HG03457 (cell line): ENCODE measurements around the gene EXOC3L2.

Source experiments
- ATAC-seq: cut with Tn5 transposase; IDR thresholded peaks from one replicate; pipeline ENCODE4 v1.9.1; 2021; ENCODE audit warnings: moderate number of reproducible peaks; ENCODE audit not compliant: unreplicated experiment

Gene EXOC3L2

GRCh38 chr19:45163156-45163555 lies 82.1 kb downstream of the EXOC3L2 start:
- ATAC-seq: no peak

GRCh38 chr19:45162608-45163143 lies 82.5 kb downstream of the EXOC3L2 start:
- no peak for ATAC-seq
